GM18508 (cell line): ENCODE results near the gene DCLK1.

ENCODE experiments used
- ATAC-seq: cut with Tn5 transposase; IDR thresholded peaks from one replicate; pipeline ENCODE4 v1.9.1; 2021; ENCODE audit warnings: moderate number of reproducible peaks; ENCODE audit not compliant: insufficient read depth, unreplicated experiment

Gene DCLK1

DNA sequence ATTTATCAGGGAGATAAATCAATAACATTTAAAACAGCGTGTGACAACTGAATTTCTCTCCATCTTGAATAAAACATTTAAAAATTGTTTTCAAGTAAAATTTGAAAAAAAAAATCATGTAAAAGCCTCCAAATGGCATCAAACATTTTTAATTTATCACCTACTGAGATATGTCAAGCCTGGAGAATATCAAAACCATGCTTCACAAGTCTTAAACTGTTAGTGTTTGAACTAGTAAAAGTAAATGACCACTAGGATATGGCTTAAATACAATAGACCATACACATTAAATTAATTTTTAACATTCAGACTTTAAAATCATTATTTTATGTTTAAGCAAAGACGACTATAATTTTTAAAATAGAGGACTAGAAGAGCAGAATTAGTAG lies 281.9 kb downstream of the DCLK1 start:
- ATAC-seq = no peak

DNA sequence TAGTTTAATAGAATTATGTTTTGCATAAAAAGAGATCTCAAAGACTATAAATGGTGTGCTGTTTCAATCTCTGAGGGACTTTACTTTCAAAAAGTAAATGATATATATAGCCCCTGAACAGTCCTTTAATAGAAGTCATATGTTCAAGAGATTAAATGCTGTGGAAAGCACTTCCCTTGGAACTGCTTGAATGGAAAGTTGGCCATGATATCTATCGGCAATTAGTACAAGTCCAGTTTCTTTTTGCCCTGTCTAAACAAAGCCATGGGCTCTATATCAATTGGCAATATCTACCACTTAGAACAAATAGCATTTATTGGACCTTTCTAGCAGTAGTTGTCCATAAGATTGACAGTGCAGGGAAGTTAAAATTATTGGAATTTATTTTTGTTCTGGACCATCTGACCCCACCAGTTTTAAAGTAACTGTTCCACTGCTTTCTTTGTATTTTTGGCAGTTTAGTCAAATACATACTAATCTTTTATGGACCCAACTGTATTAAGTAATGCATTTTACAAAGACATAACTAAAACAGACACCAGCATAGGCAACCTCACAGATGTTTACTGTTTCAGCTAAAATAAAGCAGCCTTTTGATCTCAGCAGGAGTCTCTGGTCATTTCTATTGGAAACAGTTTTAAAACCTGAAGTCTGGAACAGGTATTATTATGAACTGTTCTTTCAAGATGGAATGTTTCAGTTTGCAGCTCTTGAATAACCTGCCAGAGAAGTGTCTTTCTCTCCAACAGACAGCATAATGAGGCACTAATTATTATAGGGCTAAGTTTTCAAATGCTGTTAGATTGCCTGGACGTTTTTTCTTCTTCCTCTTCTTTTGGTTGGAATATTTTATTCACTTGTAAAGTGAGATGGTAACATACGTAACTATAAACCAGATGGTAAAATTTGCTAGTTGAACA lies 282.6 kb downstream of the DCLK1 start:
- ATAC-seq = no peak

GRCh38 chr13:35843272-35843671 lies 287.9 kb downstream of the DCLK1 start:
- no peak for ATAC-seq

DNA sequence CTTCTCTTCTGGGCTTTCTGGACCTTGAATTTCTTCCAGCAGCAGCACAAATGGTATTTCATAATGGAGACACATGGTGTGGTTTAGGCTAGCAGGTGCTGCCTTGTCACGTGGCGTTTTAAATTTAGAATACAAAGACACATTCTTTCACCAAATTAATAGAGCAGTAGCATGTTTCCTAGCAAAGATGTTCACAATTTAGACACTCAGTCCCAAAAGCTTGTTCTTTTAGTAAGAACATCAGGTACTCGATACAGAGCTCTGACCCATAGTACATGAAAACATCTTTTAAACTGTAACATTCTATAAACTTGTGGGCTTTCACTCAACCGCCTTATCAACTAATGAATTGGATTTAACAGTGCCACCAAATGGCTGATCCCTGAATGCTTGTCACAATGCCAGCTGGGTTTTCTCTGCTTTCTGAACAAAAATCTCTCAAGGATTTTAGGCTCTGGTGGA lies 290.1 kb downstream of the DCLK1 start:
- no peak for ATAC-seq

DNA sequence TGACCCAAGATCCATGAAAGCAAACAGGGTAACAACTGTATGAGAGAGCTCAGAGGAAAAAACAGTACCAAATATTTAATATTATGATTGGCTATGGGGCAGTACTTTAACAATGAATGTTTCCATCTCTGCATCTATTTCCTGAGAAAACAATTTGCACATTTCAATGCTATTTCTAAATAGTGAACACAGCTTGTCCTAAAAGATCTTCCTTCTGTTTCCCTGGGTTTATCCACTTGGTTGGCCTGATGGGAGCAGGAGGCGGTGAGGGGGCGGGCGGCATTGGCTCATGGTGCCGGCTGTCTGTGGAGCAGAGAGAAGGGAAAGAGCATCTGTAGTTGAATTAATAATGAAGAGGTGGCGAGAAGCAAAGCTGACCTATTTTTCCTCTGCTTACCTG lies 291.4 kb downstream of the DCLK1 start:
- no peak for ATAC-seq

DNA sequence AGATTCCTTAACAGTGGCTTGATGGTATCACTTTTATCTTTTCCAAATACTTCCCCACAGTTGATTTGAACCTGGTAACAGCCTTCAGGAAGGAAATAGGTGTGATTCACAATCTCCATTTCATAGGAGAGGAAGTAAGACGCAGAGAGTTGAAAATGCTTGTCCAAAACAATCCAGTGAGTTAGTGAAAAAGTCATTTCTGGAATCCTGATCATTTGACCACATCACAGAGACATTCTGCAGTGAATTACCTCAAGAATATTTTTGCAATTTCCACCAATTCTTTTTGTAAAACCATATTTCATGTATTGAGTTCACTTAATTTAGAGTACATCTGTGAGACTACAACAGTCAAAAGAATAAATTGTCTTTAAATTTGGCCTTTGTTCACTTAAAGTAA lies 292.8 kb downstream of the DCLK1 start:
- no peak for ATAC-seq

DNA sequence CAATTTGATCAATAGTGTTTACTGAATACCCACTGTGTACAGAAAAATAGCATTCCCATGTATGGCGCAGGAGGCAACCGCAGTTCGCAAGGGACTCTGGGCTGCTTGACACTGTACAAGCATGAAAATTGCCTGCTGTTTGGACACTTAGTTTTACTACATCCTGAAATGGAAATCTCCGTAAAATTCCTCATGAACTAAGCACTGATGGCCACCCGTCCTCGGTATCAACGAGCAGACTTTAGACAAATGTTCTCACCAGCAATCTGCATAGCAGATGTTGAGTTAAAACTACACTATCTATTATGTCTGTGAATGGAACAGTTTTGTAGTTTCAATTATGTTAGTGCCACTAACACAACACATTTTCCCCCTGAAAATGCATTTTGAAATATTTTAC lies 294.7 kb downstream of the DCLK1 start:
- ATAC-seq = no peak

GRCh38 chr13:35835989-35836388 lies 295.2 kb downstream of the DCLK1 start:
- ATAC-seq = no peak

- no peak for ATAC-seq
Measured at GRCh38 chr13:35833608-35834275, 297.4 kb downstream of the DCLK1 start.

- ATAC-seq = no peak
Measured at GRCh38 chr13:35833031-35833430, 298.2 kb downstream of the DCLK1 start.

GRCh38 chr13:35832551-35832950 lies 298.6 kb downstream of the DCLK1 start:
- no peak for ATAC-seq

GRCh38 chr13:35830850-35831450 lies 300.2 kb downstream of the DCLK1 start:
- ATAC-seq = no peak

- no peak for ATAC-seq
Measured at GRCh38 chr13:35826626-35827254, 304.4 kb downstream of the DCLK1 start.

DNA sequence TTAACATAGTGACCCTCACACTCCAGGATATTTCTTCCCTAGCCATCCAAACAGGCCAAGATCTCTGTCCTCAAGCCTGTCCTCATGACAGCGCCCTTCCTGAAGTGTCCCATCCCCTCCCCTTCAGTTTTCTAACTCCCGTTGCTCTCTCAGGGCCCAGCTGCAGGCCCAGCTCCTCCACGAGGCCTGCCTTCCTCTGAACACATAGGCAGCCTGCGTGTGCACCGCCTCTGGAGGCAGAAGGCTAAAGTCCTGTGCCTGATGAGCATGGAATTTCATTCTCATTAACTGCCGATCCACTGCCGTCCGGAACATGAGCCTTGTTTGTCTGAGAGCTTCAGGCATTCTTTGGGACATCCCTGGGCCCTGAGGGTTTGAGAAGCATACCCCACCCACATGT lies 306.4 kb downstream of the DCLK1 start:
- ATAC-seq = no peak

DNA sequence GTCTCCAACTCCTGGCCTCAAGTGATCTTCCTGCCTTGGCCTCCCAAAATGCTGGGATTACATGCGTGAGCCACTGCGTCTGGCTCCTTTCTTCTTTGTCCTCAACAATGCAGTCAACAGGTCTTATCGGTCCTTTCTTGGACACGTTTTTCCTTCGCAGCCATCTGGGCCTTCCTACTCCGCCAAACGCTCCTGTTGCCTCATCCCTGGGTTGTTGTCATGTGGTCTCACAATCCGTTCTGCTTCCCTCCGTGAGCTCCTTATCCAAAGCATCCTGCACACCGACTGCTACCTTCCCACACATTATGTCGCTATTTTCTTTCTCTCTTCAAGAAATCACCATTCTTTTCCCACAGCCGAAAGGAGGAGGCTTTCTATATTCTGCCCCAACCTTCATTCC lies 306.8 kb downstream of the DCLK1 start:
- no peak for ATAC-seq

GRCh38 chr13:35822666-35823065 lies 308.5 kb downstream of the DCLK1 start:
- no peak for ATAC-seq

- no peak for ATAC-seq
Measured at GRCh38 chr13:35818633-35819067, 312.5 kb downstream of the DCLK1 start.

GRCh38 chr13:35817642-35818607 lies 313.3 kb downstream of the DCLK1 start:
- no peak for ATAC-seq

GRCh38 chr13:35814605-35815011 lies 316.6 kb downstream of the DCLK1 start:
- ATAC-seq = no peak

GRCh38 chr13:35812736-35813135 lies 318.4 kb downstream of the DCLK1 start:
- no peak for ATAC-seq
